Mucosa of stomach (tissue), 1 donor: ENCODE measurements around the gene ALDH3A2.
"Not testable (repeated sequence)": the region's sequence is repeated elsewhere in the genome, so short reads cannot be mapped to it uniquely, and the experiment has no call there.

Source experiments
- H3K27me3 ChIP-seq: one replicate; pipeline ENCODE4 v1.7.0; 2013; ENCODE audit warnings: mild to moderate bottlenecking, low read length; ENCODE audit not compliant: control insufficient read depth, insufficient read depth
- H3K36me3 ChIP-seq: one replicate; pipeline ENCODE4 v1.7.0; 2013; ENCODE audit warnings: low read length; ENCODE audit not compliant: control insufficient read depth, insufficient read depth
- H3K4me1 ChIP-seq: one replicate; pipeline ENCODE4 v1.7.0; 2013; ENCODE audit warnings: mild to moderate bottlenecking, low read length; ENCODE audit not compliant: control insufficient read depth, insufficient read depth
- H3K4me3 ChIP-seq: one replicate; pipeline ENCODE4 v1.7.0; 2013; ENCODE audit warnings: low read length
- H3K9ac ChIP-seq: one replicate; pipeline ENCODE4 v1.7.0; 2013; ENCODE audit warnings: mild to moderate bottlenecking, low read length, moderate library complexity
- H3K9me3 ChIP-seq: one replicate; pipeline ENCODE4 v1.7.0; 2013; ENCODE audit warnings: mild to moderate bottlenecking, low read length, moderate library complexity; ENCODE audit not compliant: control insufficient read depth
- donor health status: Pancreatic carcinoma.

ALDH3A2 gene

GRCh38 chr17:19670908-19671307 is 22.4 kb downstream of the ALDH3A2 start:
- H3K36me3 ChIP-seq: peaks cover 4% of the 10 kb centered on the region
- H3K4me1 ChIP-seq: peaks cover 22% of the 10 kb centered on the region
- H3K4me3 ChIP-seq: no peak overlapping the region
- no peaks in the 10 kb centered on the region for H3K27me3 ChIP-seq
- no peaks in the 10 kb centered on the region for H3K9me3 ChIP-seq
- H3K9ac ChIP-seq: peak overlapping the region; percentile 8

- no peaks in the 10 kb centered on the region for H3K9me3 ChIP-seq
- H3K4me3 ChIP-seq: no peak overlapping the region
- peaks cover 22% of the 10 kb centered on the region for H3K4me1 ChIP-seq
- H3K27me3 ChIP-seq: no peaks in the 10 kb centered on the region
- peak overlapping the region; percentile 8 for H3K9ac ChIP-seq
- H3K36me3 ChIP-seq: peaks cover 9% of the 10 kb centered on the region
Measured at GRCh38 chr17:19671433-19671832, 22.9 kb downstream of the ALDH3A2 start.

- Histone ChIP-seq H3K4me1 (peaks cover 22% of the 10 kb centered on the region), H3K4me3 (no peak overlapping the region), H3K9ac (peak overlapping the region; percentile 8), H3K9me3 (no peaks in the 10 kb centered on the region), H3K36me3 (peaks cover 9% of the 10 kb centered on the region), H3K27me3 (no peaks in the 10 kb centered on the region)
Measured at GRCh38 chr17:19672009-19672750, 23.6 kb downstream of the ALDH3A2 start.

- Histone ChIP-seq H3K9ac (no peak overlapping the region), H3K4me3 (no peak overlapping the region), H3K9me3 (no peaks in the 10 kb centered on the region), H3K27me3 (no peaks in the 10 kb centered on the region), H3K36me3 (peaks cover 9% of the 10 kb centered on the region), H3K4me1 (peaks cover 22% of the 10 kb centered on the region)
Measured at GRCh38 chr17:19673623-19674022, 25.1 kb downstream of the ALDH3A2 start.

- H3K9me3 ChIP-seq: no peaks in the 10 kb centered on the region
- H3K4me1 ChIP-seq: peaks cover 11% of the 10 kb centered on the region
- no peak overlapping the region for H3K4me3 ChIP-seq
- H3K36me3 ChIP-seq: peaks cover 9% of the 10 kb centered on the region
- H3K27me3 ChIP-seq: no peaks in the 10 kb centered on the region
- H3K9ac ChIP-seq: no peak overlapping the region
Measured at GRCh38 chr17:19676896-19677295, 28.3 kb downstream of the ALDH3A2 start.

- Histone ChIP-seq H3K9me3 (no peaks in the 10 kb centered on the region), H3K4me3 (no peak overlapping the region), H3K27me3 (no peaks in the 10 kb centered on the region), H3K9ac (no peak overlapping the region), H3K36me3 (peaks cover 9% of the 10 kb centered on the region), H3K4me1 (peaks cover 2% of the 10 kb centered on the region)
Measured at GRCh38 chr17:19677736-19678379, 29.3 kb downstream of the ALDH3A2 start.

GRCh38 chr17:19678581-19679453 is 30.3 kb downstream of the ALDH3A2 start:
- no peaks in the 10 kb centered on the region for H3K9me3 ChIP-seq
- peaks cover 9% of the 10 kb centered on the region for H3K36me3 ChIP-seq
- H3K27me3 ChIP-seq: no peaks in the 10 kb centered on the region
- no peak overlapping the region for H3K9ac ChIP-seq
- no peak overlapping the region for H3K4me3 ChIP-seq
- H3K4me1 ChIP-seq: no peaks in the 10 kb centered on the region

- H3K27me3 ChIP-seq: no peaks in the 10 kb centered on the region
- H3K4me1 ChIP-seq: no peaks in the 10 kb centered on the region
- no peak overlapping the region for H3K9ac ChIP-seq
Measured at GRCh38 chr17:19683117-19683516, 34.6 kb downstream of the ALDH3A2 start.

GRCh38 chr17:19684909-19685580 is 36.5 kb downstream of the ALDH3A2 start:
- H3K36me3 ChIP-seq, H3K4me3 ChIP-seq, H3K4me1 ChIP-seq, H3K9ac ChIP-seq, H3K27me3 ChIP-seq, H3K9me3 ChIP-seq: not testable (repeated sequence)

More at GRCh38 chr17:19683117-19683516, 34.6 kb downstream of the ALDH3A2 start:
- Histone ChIP-seq H3K9me3 (no peaks in the 10 kb centered on the region), H3K36me3 (no peaks in the 10 kb centered on the region), H3K4me3 (no peak overlapping the region)

GRCh38 chr17:19686400-19687090 is 38.0 kb downstream of the ALDH3A2 start:
- Histone ChIP-seq H3K4me1 (no peaks in the 10 kb centered on the region), H3K9me3 (no peaks in the 10 kb centered on the region), H3K4me3 (no peak overlapping the region), H3K9ac (no peak overlapping the region), H3K36me3 (no peaks in the 10 kb centered on the region), H3K27me3 (no peaks in the 10 kb centered on the region)

GRCh38 chr17:19702217-19702641 is 53.7 kb downstream of the ALDH3A2 start:
- Histone ChIP-seq H3K27me3 (no peaks in the 10 kb centered on the region), H3K9ac (no peak overlapping the region), H3K4me1 (peaks cover 15% of the 10 kb centered on the region), H3K4me3 (no peak overlapping the region), H3K36me3 (no peaks in the 10 kb centered on the region), H3K9me3 (no peaks in the 10 kb centered on the region)
